ENCODE results near the gene EVPL. TPM values are rescaled to one million over a fixed set of nuclear protein-coding genes. Genes with fewer than 3 reads are reported as not detected.
"Not testable (repeated sequence)": the region's sequence is repeated elsewhere in the genome, so short reads cannot be mapped to it uniquely, and the experiment has no call there.

EVPL gene
- total RNA-seq, 1 experiment from 2014 or later, result 58.0 TPM

DNA sequence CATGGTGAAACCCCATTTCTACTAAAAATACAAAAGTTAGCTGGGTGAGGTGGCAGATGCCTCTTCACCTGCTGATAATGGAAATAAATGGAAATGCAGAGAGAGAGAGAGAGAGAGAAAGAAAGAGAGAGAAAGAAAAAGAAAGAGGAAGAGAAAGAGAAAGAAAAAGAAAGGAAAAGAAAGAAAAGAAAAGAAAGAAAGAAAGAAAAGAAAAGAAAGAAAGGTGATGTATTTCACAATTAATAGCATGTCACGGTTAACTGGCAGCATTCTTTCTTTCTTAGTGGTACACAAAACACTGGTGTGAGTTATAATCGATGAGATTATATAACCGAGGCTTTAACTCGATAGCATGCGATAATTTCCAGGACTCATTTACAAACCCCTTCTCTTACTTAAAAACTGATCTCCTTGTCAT is 51.3 kb downstream of the EVPL start (continued):
- TF ChIP-seq, protein P1, sequence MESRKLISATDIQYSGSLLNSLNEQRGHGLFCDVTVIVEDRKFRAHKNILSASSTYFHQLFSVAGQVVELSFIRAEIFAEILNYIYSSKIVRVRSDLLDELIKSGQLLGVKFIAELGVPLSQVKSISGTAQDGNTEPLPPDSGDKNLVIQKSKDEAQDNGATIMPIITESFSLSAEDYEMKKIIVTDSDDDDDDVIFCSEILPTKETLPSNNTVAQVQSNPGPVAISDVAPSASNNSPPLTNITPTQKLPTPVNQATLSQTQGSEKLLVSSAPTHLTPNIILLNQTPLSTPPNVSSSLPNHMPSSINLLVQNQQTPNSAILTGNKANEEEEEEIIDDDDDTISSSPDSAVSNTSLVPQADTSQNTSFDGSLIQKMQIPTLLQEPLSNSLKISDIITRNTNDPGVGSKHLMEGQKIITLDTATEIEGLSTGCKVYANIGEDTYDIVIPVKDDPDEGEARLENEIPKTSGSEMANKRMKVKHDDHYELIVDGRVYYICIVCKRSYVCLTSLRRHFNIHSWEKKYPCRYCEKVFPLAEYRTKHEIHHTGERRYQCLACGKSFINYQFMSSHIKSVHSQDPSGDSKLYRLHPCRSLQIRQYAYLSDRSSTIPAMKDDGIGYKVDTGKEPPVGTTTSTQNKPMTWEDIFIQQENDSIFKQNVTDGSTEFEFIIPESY (IDR thresholded peaks at IDR 0.05; ENCODE audit: extremely low read depth, insufficient replicate concordance, low read length), result no peak

DNA sequence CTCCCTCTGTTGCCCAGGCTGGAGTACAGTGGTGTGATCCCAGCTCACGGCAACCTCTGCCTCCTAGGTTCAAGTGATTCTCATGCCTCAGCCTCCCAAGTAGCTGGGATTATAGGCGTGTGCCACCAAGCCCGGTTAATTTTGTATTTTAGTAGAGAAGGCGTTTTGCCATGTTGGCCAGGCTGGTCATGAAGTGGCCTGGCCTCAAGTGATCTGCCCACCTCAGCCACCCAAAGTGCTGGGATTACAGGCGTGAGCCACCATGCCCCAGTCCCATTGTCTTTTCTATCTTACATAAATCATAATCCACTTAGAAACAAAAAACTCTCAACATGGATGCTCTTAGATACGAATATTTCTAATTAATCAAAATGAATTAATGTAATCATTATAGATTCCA is 51.9 kb downstream of the EVPL start:
- POLR2A ChIA-PET; RAD21 ChIA-PET (ENCODE audit: low non-redundant PET in 1 of 2, low total read pairs in 2 of 2, uncharacterized antibody in 2 of 2, unreplicated experiment in 2 of 2); BruUV-seq (replicated peaks); H3K4me3 ChIP-seq (replicated peaks in 1 of 2; ENCODE audit: low read depth in 1 of 2, low read length in 2 of 2); H3K27me3 ChIP-seq (ENCODE audit: insufficient read depth, low read length); ATAC-seq; intact Hi-C loops (cut with micrococcal nuclease); CTCF ChIA-PET; H4K20me1 ChIP-seq (ENCODE audit: insufficient read depth); H3K27ac ChIP-seq (ENCODE audit: low read depth, low read length); H2AFZ ChIP-seq (ENCODE audit: low read depth, low read length, poor library complexity, severe bottlenecking); H3K4me2 ChIP-seq (ENCODE audit: low read length); H3K9me3 ChIP-seq (ENCODE audit: control insufficient read depth in 1 of 2, insufficient read depth in 1 of 2, low read depth in 1 of 2, low read length in 2 of 2); H3K9ac ChIP-seq (ENCODE audit: low read length); H3K9me2 ChIP-seq (ENCODE audit: insufficient read depth); DNase-seq (ENCODE audit: low read depth, low spot score); H3K36me3 ChIP-seq (ENCODE audit: control insufficient read depth in 1 of 2, insufficient read depth in 2 of 2, low read length in 2 of 2): not testable (repeated sequence)
- Histone ChIP-seq H3K79me2 (ENCODE audit: insufficient read depth, low read length) (peaks cover 21% of the 10 kb centered on the region; the same call in 1 of the 2 replicates), H3K4me1 (ENCODE audit: control insufficient read depth in 1 of 2, insufficient read depth in 2 of 2, low read length in 2 of 2) (peaks cover 4 to 10% of the 10 kb centered on the region in 2 experiments; a peak in 2 of 4 replicates)

DNA sequence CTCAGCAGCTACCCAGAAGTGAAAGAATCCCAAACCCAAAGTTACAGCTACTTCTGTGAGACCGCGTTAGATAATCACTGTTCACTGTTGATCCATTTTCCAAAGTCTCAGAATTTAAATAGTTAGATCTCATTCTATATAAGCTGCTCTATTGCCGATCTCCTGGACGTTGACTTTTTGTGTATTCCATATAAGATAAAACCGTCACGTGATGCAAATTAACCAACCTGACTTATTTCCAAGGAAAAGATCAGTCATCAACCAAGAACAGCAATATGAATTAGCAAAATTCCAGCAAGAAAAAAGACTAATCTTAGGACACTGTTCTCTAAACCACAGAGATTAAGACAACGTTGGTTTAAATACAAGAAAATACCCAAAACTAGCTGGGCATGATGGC is 56.5 kb downstream of the EVPL start:
- BruUV-seq (replicated peaks), result no TSS peak
- ChIA-PET POLR2A (interaction anchor here (0.8 kb wide), 1 partner anchor 9 kb away, joined by 6 read pairs; no protein-coding TSS in a partner anchor), RAD21 (ENCODE audit: low non-redundant PET in 1 of 2, low total read pairs in 2 of 2, uncharacterized antibody in 2 of 2, unreplicated experiment in 2 of 2) (no interaction called here), CTCF (no interaction called here)
- Histone ChIP-seq H3K79me2 (ENCODE audit: insufficient read depth, low read length) (0 out of 2 replicates have a peak, but pooled peaks cover 5% of the 10 kb centered on the region), H3K27ac (ENCODE audit: low read depth, low read length) (no peak overlapping the region), H3K9me2 (ENCODE audit: insufficient read depth) (no peaks in the 10 kb centered on the region), H3K27me3 (ENCODE audit: insufficient read depth, low read length) (no peaks in the 10 kb centered on the region), H3K4me2 (ENCODE audit: low read length) (no peak overlapping the region), H3K36me3 (ENCODE audit: control insufficient read depth in 1 of 2, insufficient read depth in 2 of 2, low read length in 2 of 2) (peaks cover 0 to 2% of the 10 kb centered on the region in 2 experiments; a peak in 2 of 4 replicates), H3K9ac (ENCODE audit: low read length) (no peak overlapping the region), H3K4me3 (replicated peaks in 1 of 2; ENCODE audit: low read depth in 1 of 2, low read length in 2 of 2) (no peak overlapping the region), H4K20me1 (ENCODE audit: insufficient read depth) (no peaks in the 10 kb centered on the region), H3K9me3 (ENCODE audit: control insufficient read depth in 1 of 2, insufficient read depth in 1 of 2, low read depth in 1 of 2, low read length in 2 of 2) (no peaks in the 10 kb centered on the region), H3K4me1 (ENCODE audit: control insufficient read depth in 1 of 2, insufficient read depth in 2 of 2, low read length in 2 of 2) (no peaks in the 10 kb centered on the region), H2AFZ (ENCODE audit: low read depth, low read length, poor library complexity, severe bottlenecking) (no peak overlapping the region)
- intact Hi-C loops (cut with micrococcal nuclease), result no loop called here
- ATAC-seq (no peak), DNase-seq (ENCODE audit: low read depth, low spot score) (no peak)
- TF ChIP-seq EZH2phosphoT487 (IDR thresholded peaks at IDR 0.05; ENCODE audit: borderline replicate concordance), result no peak
